Measurements from ENCODE around the gene ACSL3. TPM values are rescaled to one million over a fixed set of nuclear protein-coding genes. Genes with fewer than 3 reads are reported as not detected.

The ACSL3 gene
- polyA plus RNA-seq, 1 donor from 2014 or later: 119 TPM

- Histone ChIP-seq H3K4me3 (ENCODE audit: low read length) (no peak overlapping the region), H4K20me1 (ENCODE audit: insufficient read depth) (no peaks in the 10 kb centered on the region), H3K79me2 (replicated peaks; ENCODE audit: insufficient read depth, low read length) (peaks cover 88% of the 10 kb centered on the region), H3K36me3 (ENCODE audit: insufficient read depth, low read length) (no peaks in the 10 kb centered on the region), H2AFZ (ENCODE audit: low read depth, low read length) (no peak overlapping the region), H3K27ac (ENCODE audit: low read length) (no peak overlapping the region), H3K9me2 (ENCODE audit: insufficient read depth, low read length) (no peaks in the 10 kb centered on the region), H3K27me3 (ENCODE audit: insufficient read depth, low read depth, low read length) (no peaks in the 10 kb centered on the region), H3K9me3 (ENCODE audit: low read length) (no peaks in the 10 kb centered on the region), H3F3A (ENCODE audit: insufficient read depth, low read length, poor library complexity, severe bottlenecking) (no peaks in the 10 kb centered on the region), H3K9ac (ENCODE audit: low read length) (no peak overlapping the region), H3K4me2 (ENCODE audit: low read length) (no peak overlapping the region)
- no peak for TF ChIP-seq REST (IDR thresholded peaks at IDR 0.05; ENCODE audit: borderline replicate concordance)
- TF ChIP-seq MXI1 (conservative IDR thresholded peaks at IDR 0.05; ENCODE audit: poor library complexity, severe bottlenecking): no peak
- no peak for TF ChIP-seq EZH2 (IDR thresholded peaks at IDR 0.05; ENCODE audit: borderline replicate concordance, insufficient read depth, low read length, poor library complexity, severe bottlenecking)
- no peak for TF ChIP-seq RAD21 (conservative IDR thresholded peaks at IDR 0.05)
- TF ChIP-seq TAF1 (IDR thresholded peaks at IDR 0.05; ENCODE audit: low read depth): no peak
- no peak for TF ChIP-seq POLR2AphosphoS5 (IDR thresholded peaks at IDR 0.05)
- TF ChIP-seq SMC3 (conservative IDR thresholded peaks at IDR 0.05; ENCODE audit: poor library complexity): no peak
- TF ChIP-seq CTCF (IDR thresholded peaks at IDR 0.05; ENCODE audit: poor library complexity, severe bottlenecking): no peak
- TF ChIP-seq EP300 (conservative IDR thresholded peaks at IDR 0.05; ENCODE audit: poor library complexity, severe bottlenecking): no peak
Observed at GRCh38 chr2:222877556-222878300, 16.9 kb downstream of the ACSL3 start.

- peaks cover 88% of the 10 kb centered on the region for H3K79me2 ChIP-seq (replicated peaks; ENCODE audit: insufficient read depth, low read length)
- H3K4me3 ChIP-seq (ENCODE audit: low read length): no peak overlapping the region
- H4K20me1 ChIP-seq (ENCODE audit: insufficient read depth): no peaks in the 10 kb centered on the region
- H2AFZ ChIP-seq (ENCODE audit: low read depth, low read length): no peak overlapping the region
- no peaks in the 10 kb centered on the region for H3K36me3 ChIP-seq (ENCODE audit: insufficient read depth, low read length)
- TF ChIP-seq CTCF (IDR thresholded peaks at IDR 0.05; ENCODE audit: poor library complexity, severe bottlenecking): no peak
- no peak for TF ChIP-seq EZH2 (IDR thresholded peaks at IDR 0.05; ENCODE audit: borderline replicate concordance, insufficient read depth, low read length, poor library complexity, severe bottlenecking)
- TF ChIP-seq SMC3 (conservative IDR thresholded peaks at IDR 0.05; ENCODE audit: poor library complexity): no peak
- no peak for TF ChIP-seq MXI1 (conservative IDR thresholded peaks at IDR 0.05; ENCODE audit: poor library complexity, severe bottlenecking)
- H3K9ac ChIP-seq (ENCODE audit: low read length): no peak overlapping the region
- no peak overlapping the region for H3K27ac ChIP-seq (ENCODE audit: low read length)
- no peaks in the 10 kb centered on the region for H3K9me3 ChIP-seq (ENCODE audit: low read length)
- H3F3A ChIP-seq (ENCODE audit: insufficient read depth, low read length, poor library complexity, severe bottlenecking): no peaks in the 10 kb centered on the region
- H3K27me3 ChIP-seq (ENCODE audit: insufficient read depth, low read depth, low read length): no peaks in the 10 kb centered on the region
- H3K4me2 ChIP-seq (ENCODE audit: low read length): no peak overlapping the region
- H3K9me2 ChIP-seq (ENCODE audit: insufficient read depth, low read length): no peaks in the 10 kb centered on the region
Observed at GRCh38 chr2:222878301-222878876, 17.6 kb downstream of the ACSL3 start.

Measured in neural cell (in vitro differentiated cells).